ENCODE data around the gene SUSD6.
"Not testable (repeated sequence)": the region's sequence is repeated elsewhere in the genome, so short reads cannot be mapped to it uniquely, and the experiment has no call there.

SUSD6 gene

DNA sequence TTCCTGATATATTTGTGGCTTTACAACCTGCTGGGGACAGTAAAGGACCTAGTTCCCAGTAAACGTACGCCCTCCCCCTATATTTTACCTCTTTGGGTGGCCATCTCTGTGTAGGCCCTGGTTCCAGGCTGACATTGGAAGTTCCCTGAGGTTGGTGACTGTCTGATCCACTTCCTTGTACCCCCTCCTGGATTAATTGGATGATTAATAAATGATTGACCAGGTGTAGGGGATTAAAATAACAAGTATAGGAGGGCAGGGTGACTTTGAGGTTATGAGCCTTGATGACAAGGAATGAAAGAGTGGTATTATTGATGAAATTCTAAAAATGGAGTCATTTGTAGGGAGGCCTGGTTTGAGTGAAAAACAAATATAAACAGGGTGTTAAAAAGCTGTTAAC, 9.6 kb downstream of the SUSD6 start:
- DNase-seq (ENCODE audit: low spot score), result no peak

DNA sequence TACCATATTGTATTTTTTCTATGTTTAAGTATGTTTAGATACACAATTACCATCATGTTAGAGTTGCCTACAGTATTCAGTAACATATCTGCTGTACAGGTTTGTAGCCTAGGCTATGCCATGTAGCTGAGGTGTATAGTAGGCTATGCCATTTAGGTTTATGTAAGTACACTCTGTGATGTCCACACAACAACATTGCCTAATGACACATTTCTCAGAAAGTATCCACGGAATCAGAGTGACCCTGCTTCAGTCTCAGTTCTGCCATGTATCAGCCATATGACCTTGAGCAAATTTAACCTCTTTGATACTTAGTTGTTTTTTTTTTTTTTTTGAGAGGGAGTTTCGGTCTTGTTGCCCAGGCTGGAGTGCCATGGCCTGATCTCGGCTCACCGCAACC, 12.7 kb downstream of the SUSD6 start:
- DNase-seq (ENCODE audit: low spot score), result no peak

DNA sequence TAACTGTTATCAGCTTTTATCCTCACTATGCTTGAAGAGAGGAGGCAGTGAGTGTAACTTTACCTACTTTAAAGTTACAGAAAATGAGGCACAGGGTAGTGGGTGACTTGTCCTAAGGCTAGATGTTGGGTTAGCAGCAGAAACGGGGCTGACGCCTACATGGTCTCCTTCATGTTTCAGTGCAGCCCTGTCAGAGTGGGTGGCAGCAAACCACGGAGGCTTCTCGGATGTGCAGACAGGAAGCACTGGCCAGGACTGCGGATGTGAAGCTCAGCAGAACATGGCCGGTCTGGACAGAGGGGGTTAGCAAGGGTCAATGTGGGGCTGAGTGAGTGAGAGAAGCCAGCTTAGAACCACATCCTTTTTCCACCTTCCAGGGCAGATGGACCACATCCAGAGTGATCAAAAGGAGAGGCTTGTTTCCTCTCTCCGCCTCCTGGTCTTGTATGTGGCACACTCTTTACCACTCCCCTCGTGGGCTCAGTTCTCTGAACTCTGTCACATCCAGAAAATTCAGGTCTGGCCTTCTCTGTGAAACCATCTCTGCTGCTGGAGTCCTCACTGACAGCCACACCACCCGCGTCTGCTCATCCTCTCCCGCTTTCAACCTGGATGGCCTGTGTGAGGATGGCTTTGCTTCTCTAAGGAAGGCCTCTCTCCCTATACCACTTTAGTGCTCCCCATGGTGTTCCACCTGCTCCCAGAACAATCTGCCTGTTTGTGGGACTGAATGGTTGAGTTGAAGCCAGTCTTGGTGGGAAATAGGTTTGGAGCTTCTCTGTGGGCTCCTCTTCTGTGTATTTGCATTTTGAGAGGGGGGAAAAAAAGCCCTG, 14.1 kb downstream of the SUSD6 start:
- DNase-seq (ENCODE audit: low spot score), result peak; percentile 69

- DNase-seq (ENCODE audit: low spot score), result no peak
Measured at GRCh38 chr14:69626132-69626500, 14.7 kb downstream of the SUSD6 start.

DNA sequence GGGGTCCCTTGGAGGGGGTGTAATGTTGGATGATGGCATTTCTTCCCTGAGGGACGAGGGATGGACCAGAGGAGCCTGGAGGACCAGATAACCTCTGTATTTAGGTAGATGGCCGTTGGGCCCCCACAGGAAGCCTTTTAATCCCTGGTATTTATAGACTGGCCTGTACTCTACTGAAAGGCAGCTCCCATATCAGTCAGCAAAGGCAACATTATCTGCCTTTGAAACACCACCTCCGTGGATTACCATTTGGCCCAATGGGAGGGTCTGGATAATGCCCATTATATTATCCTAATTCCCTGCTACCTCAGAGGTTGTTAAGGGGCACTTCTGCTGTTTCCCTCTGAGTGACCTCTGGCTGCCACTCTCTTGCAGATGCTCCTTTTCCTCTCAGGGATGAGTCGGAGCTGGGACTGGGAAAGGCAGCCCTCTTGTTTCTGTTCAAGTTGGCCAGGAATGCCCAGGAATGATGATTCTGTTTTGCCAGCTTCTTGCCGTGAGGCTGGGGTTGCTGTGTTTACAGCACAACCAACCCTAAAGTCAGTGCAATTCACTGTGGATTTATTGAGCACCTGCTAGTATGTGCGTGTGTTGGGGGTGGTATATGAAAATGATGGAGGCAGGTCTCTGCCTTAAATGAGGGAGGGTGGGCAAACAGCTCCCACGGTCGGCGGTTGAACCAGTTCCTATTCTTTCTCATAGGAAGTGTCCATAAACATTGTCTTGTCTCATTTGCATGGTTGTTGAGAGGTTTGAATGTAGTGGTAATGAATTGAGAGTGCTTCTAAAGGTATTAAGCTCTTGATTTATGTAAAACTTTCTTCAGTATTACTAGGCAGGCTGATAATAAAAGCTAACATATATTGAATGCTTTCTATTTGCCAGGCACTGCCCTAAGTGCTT, 18.1 kb downstream of the SUSD6 start:
- DNase-seq (ENCODE audit: low spot score), result no peak

DNA sequence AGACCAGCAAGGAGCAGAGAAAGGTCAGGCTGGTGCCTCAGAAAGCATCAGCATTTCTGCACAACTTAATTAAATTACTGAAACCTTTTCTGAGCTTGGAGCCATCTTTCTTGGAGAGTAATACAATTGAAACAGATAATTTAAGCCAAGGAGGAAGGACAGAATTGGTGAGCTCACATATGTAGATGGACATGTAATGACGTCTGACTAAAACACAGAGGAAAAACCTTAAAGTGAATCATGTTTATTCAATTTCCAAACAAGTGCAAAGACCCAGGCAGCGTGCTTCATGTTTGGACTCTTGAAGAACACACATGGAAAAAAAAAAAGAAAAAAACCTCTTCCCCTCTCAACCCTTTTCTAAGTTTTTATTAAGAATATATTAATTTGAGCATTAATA, 19.0 kb downstream of the SUSD6 start:
- no peak for DNase-seq (ENCODE audit: low spot score)

GRCh38 chr14:69631509-69631908, 20.1 kb downstream of the SUSD6 start:
- DNase-seq (ENCODE audit: low spot score), result no peak

DNA sequence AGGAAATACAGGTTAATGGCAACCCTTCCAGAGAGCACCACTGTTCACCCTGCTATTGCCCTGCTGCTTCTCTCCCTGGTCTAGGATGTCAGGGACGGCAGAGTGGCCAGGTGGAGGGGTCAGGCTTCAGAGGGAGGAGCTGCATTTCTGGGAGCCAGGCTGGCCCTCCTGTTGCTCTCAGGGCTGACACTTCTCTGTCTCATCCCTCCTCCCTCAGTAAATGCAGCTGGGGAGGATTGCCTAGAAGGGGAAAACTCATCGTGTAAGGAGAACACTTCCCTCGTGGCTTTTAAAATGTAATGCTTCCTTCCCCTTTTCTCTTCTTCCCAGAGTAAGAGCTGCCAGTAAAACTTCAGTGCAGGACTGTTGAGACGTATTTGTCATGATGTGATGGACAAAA, 20.8 kb downstream of the SUSD6 start:
- DNase-seq (ENCODE audit: low spot score), result no peak

DNA sequence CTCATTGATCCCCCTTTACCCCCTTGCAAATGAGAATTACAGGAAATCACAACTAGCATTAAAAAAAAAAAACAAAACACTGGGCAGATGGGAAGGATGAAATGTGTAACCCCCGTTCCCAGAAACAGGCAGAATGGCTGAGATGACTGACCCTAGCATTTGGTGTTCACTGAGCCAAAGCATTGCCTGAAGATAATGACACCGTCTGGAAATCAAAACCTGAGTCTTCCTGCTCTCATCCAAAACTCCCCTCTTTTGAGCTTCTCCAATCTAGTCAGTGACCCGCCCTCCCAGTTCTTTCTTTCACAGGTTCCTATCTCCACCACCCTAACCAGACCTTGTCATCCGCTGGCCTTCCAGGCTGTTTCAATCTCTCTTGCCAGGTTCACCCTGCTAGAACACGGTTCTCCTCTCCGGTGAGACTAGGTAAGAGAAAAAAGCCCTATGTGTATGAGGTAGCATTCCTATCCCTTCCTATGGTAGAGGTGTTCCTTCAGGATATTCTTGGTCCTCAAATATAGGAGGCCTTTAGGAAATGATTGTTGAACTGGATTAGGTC, 21.3 kb downstream of the SUSD6 start:
- no peak for DNase-seq (ENCODE audit: low spot score)

- DNase-seq (ENCODE audit: low spot score), result no peak
Measured at GRCh38 chr14:69633238-69633637, 21.8 kb downstream of the SUSD6 start.

- peak; percentile 25 for DNase-seq (ENCODE audit: low spot score)
Measured at GRCh38 chr14:69635981-69636639, 24.7 kb downstream of the SUSD6 start.

GRCh38 chr14:69636718-69637480, 25.5 kb downstream of the SUSD6 start:
- DNase-seq (ENCODE audit: low spot score), result no peak

GRCh38 chr14:69637503-69638031, 26.2 kb downstream of the SUSD6 start:
- no peak for DNase-seq (ENCODE audit: low spot score)

DNA sequence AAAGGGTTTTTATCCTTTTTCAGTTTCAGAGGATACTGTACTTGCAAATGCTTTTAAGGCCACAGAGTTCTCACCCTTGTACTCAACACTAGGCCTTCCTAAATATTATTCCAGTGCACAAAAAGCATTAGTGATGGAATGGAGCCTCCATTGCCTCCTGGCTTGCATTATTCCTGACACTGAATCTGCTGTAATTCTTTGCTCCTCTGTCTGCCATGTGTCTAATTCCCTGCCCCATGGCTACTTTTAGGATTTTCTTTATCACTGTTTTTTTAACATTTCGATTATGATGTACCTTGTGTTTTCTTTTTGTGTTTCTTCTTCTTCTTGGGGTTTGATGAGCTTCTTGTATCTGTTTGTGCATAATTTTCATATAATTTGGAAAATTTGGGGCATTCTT, 29.5 kb downstream of the SUSD6 start:
- no peak for DNase-seq (ENCODE audit: low spot score)

- DNase-seq (ENCODE audit: low spot score), result not testable (repeated sequence)
Measured at GRCh38 chr14:69642212-69642793, 30.9 kb downstream of the SUSD6 start.

DNA sequence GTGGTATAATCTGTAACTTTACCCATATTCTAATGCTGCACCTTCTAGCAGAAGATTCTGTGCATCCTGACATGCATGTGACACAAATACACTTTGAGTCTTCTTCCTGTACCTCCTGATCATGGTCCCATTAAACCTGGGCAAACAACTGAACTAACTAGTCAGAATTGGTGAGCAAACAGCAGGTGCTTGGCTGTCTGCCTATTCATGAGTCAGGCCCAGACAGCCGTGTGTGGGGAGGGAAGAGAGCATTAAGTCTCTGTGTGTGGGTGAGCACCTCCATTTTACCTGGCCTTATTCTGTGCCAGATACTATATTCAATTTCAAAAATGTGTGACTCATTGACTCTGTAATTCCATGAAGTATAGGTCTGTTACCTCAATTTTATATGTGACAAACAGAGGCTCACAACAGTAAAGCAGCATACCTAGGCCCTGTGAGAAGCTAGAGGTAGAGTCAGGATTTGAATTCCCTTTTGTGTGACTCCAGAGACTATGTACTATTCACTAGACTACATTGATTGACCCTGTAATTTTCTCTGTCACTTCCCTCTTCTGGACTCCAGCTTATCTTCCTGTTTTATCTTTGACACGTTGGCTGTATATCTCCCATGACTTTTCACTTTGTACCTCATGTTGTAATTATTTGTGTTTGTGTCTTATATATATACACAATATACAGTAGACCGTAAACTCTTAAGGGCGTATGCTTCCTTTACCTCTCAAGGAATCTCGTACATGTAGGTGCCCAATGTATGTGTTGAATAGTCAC, 32.2 kb downstream of the SUSD6 start:
- peak; percentile 85 for DNase-seq (ENCODE audit: low spot score)

DNA sequence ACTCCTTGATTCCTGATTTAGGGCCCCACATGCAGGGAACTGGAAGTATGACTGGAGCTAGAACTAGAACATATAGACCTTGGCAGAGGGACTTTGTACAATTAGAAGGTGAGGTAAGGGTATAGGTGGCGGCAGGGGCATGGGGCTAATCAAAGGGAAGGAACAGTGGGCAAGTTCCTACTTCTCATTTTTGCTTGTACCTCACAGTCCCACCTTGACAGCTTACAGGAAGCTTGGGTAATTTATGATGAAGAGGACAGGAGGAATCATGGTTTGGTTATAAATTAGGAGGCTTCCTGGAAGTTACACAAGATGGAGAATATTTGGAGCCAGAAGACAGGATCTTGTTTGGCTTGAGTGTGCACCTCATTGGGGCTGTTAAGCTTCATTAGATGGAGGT, 33.4 kb downstream of the SUSD6 start:
- DNase-seq (ENCODE audit: low spot score), result no peak

GRCh38 chr14:69647213-69647612, 35.8 kb downstream of the SUSD6 start:
- DNase-seq (ENCODE audit: low spot score), result no peak

GRCh38 chr14:69647642-69648041, 36.2 kb downstream of the SUSD6 start:
- DNase-seq (ENCODE audit: low spot score), result not testable (repeated sequence)

All from CD4-positive, alpha-beta T cell treated with Interleukin-2 at 100 ng/mL for 4 hours (primary cell).